RWPE2 (cell line): ENCODE measurements around the gene ZCCHC14.

Experiments
- ATAC-seq: fragments of 200-7000 bp; cut with Tn5 transposase; 3 replicates; pipeline ENCODE4 v1.9.1; 2021; ENCODE audit warnings: low read depth
- DNase-seq: peaks from one replicate; pipeline ENCODE4 v3.0.0-alpha.2; 2020; ENCODE audit warnings: low spot score
- H3K27ac ChIP-seq: fragments of 450-650 bp; 2 replicates; pipeline ENCODE4 v1.5.1; 2017; ENCODE audit warnings: mild to moderate bottlenecking; ENCODE audit not compliant: poor library complexity, severe bottlenecking
- H3K27me3 ChIP-seq: fragments of 250-450 bp; sonication (Bioruptor Pico); 2 replicates; pipeline ENCODE4 v1.5.1; 2021; ENCODE audit warnings: mild to moderate bottlenecking, moderate library complexity; ENCODE audit not compliant: insufficient read depth, poor library complexity, severe bottlenecking
- H3K36me3 ChIP-seq: fragments of 250-450 bp; sonication (Bioruptor Pico); 2 replicates; pipeline ENCODE4 v1.5.1; 2020; ENCODE audit warnings: low read depth, mild to moderate bottlenecking, moderate library complexity
- H3K4me1 ChIP-seq: fragments of 250-450 bp; sonication (Bioruptor Pico); 2 replicates; pipeline ENCODE4 v1.5.1; 2021; ENCODE audit warnings: mild to moderate bottlenecking, moderate library complexity; ENCODE audit not compliant: insufficient read depth, poor library complexity, severe bottlenecking
- H3K4me3 ChIP-seq: fragments of 250-450 bp; sonication (Bioruptor Pico); 2 replicates; pipeline ENCODE4 v1.5.1; 2021; ENCODE audit warnings: mild to moderate bottlenecking, moderate library complexity; ENCODE audit not compliant: severe bottlenecking
- H3K9me3 ChIP-seq: fragments of 250-450 bp; sonication (Bioruptor Pico); 2 replicates; pipeline ENCODE4 v1.5.1; 2021; ENCODE audit warnings: mild to moderate bottlenecking, moderate library complexity; ENCODE audit not compliant: severe bottlenecking
- CTCF ChIP-seq: fragments of 450-650 bp; IDR thresholded peaks from one replicate; pipeline ENCODE4 v1.5.1; 2017; ENCODE audit warnings: mild to moderate bottlenecking, moderate library complexity; ENCODE audit not compliant: poor library complexity, severe bottlenecking

ZCCHC14 gene

GRCh38 chr16:87447323-87447722, 45.5 kb downstream of the ZCCHC14 start:
- Histone ChIP-seq H3K4me3 (no peak overlapping the region), H3K9me3 (no peaks in the 10 kb centered on the region), H3K36me3 (peaks cover 28% of the 10 kb centered on the region), H3K4me1 (no peaks in the 10 kb centered on the region), H3K27ac (no peak overlapping the region), H3K27me3 (no peaks in the 10 kb centered on the region)
- DNase-seq, result no peak
- TF ChIP-seq CTCF, result no peak
- ATAC-seq, result no peak

GRCh38 chr16:87446479-87446878, 46.3 kb downstream of the ZCCHC14 start:
- no peak for TF ChIP-seq CTCF
- no peak for ATAC-seq
- H3K36me3 ChIP-seq, result peaks cover 24% of the 10 kb centered on the region

GRCh38 chr16:87445486-87445885, 47.3 kb downstream of the ZCCHC14 start:
- no peak for TF ChIP-seq CTCF
- no peak overlapping the region for H3K4me3 ChIP-seq
- no peaks in the 10 kb centered on the region for H3K4me1 ChIP-seq
- no peaks in the 10 kb centered on the region for H3K9me3 ChIP-seq
- H3K36me3 ChIP-seq, result peaks cover 21% of the 10 kb centered on the region
- no peaks in the 10 kb centered on the region for H3K27me3 ChIP-seq
- DNase-seq, result no peak
- no peak overlapping the region for H3K27ac ChIP-seq
- no peak for ATAC-seq

More at GRCh38 chr16:87446479-87446878, 46.3 kb downstream of the ZCCHC14 start:
- Histone ChIP-seq H3K27me3 (no peaks in the 10 kb centered on the region), H3K9me3 (no peaks in the 10 kb centered on the region), H3K4me1 (no peaks in the 10 kb centered on the region), H3K27ac (no peak overlapping the region), H3K4me3 (no peak overlapping the region)
- DNase-seq, result no peak

GRCh38 chr16:87443964-87444363, 48.9 kb downstream of the ZCCHC14 start:
- TF ChIP-seq CTCF, result no peak
- Histone ChIP-seq H3K27ac (no peak overlapping the region), H3K9me3 (no peaks in the 10 kb centered on the region), H3K36me3 (peaks cover 21% of the 10 kb centered on the region), H3K4me1 (no peaks in the 10 kb centered on the region), H3K4me3 (no peak overlapping the region), H3K27me3 (no peaks in the 10 kb centered on the region)
- ATAC-seq, result no peak
- DNase-seq, result no peak

GRCh38 chr16:87443016-87443415, 49.8 kb downstream of the ZCCHC14 start:
- no peak overlapping the region for H3K27ac ChIP-seq

More at GRCh38 chr16:87443016-87443415, 49.8 kb downstream of the ZCCHC14 start:
- ATAC-seq, result no peak
- Histone ChIP-seq H3K9me3 (no peaks in the 10 kb centered on the region), H3K4me3 (no peak overlapping the region), H3K36me3 (peaks cover 16% of the 10 kb centered on the region), H3K27me3 (no peaks in the 10 kb centered on the region), H3K4me1 (no peaks in the 10 kb centered on the region)
- no peak for DNase-seq
- TF ChIP-seq CTCF, result no peak
